Embryonic facial prominence (tissue), 1 donor: ENCODE measurements around the gene PTPN2.
"Not testable (repeated sequence)": the region's sequence is repeated elsewhere in the genome, so short reads cannot be mapped to it uniquely, and the experiment has no call there.

ENCODE experiments used
- DNase-seq: peaks from one replicate; pipeline ENCODE4 v3.0.0-alpha.2; 2016; ENCODE audit errors: extremely low spot score

The PTPN2 gene

GRCh38 chr18:12772111-12772510 lies 111.9 kb downstream of the PTPN2 start:
- no peak for DNase-seq

- no peak for DNase-seq
Observed at GRCh38 chr18:12770469-12771219, 113.4 kb downstream of the PTPN2 start.

GRCh38 chr18:12769644-12770440 lies 114.2 kb downstream of the PTPN2 start:
- no peak for DNase-seq

- DNase-seq: no peak
Observed at GRCh38 chr18:12769136-12769535, 114.9 kb downstream of the PTPN2 start.

GRCh38 chr18:12768625-12769024 lies 115.4 kb downstream of the PTPN2 start:
- no peak for DNase-seq

- DNase-seq: no peak
Observed at GRCh38 chr18:12767580-12768155, 116.4 kb downstream of the PTPN2 start.

GRCh38 chr18:12766986-12767433 lies 117.0 kb downstream of the PTPN2 start:
- no peak for DNase-seq

GRCh38 chr18:12765586-12765985 lies 118.5 kb downstream of the PTPN2 start:
- no peak for DNase-seq

GRCh38 chr18:12765126-12765525 lies 118.9 kb downstream of the PTPN2 start:
- no peak for DNase-seq

- not testable (repeated sequence) for DNase-seq
Observed at GRCh38 chr18:12758566-12758965, 125.5 kb downstream of the PTPN2 start.

GRCh38 chr18:12756619-12757239 lies 127.3 kb downstream of the PTPN2 start:
- not testable (repeated sequence) for DNase-seq

- not testable (repeated sequence) for DNase-seq
Observed at GRCh38 chr18:12755606-12756005, 128.4 kb downstream of the PTPN2 start.

- no peak for DNase-seq
Observed at GRCh38 chr18:12754511-12754910, 129.5 kb downstream of the PTPN2 start.

- DNase-seq: no peak
Observed at GRCh38 chr18:12751891-12752290, 132.1 kb downstream of the PTPN2 start.

- no peak for DNase-seq
Observed at GRCh38 chr18:12751503-12751884, 132.5 kb downstream of the PTPN2 start.

GRCh38 chr18:12750715-12751502 lies 133.1 kb downstream of the PTPN2 start:
- DNase-seq: no peak

- DNase-seq: no peak
Observed at GRCh38 chr18:12750076-12750714, 133.8 kb downstream of the PTPN2 start.

- no peak for DNase-seq
Observed at GRCh38 chr18:12749121-12749520, 134.9 kb downstream of the PTPN2 start.

- no peak for DNase-seq
Observed at GRCh38 chr18:12748671-12749070, 135.4 kb downstream of the PTPN2 start.

GRCh38 chr18:12747530-12748315 lies 136.3 kb downstream of the PTPN2 start:
- DNase-seq: no peak
